ENCODE measurements around the gene CD38.

CD38 gene

DNA sequence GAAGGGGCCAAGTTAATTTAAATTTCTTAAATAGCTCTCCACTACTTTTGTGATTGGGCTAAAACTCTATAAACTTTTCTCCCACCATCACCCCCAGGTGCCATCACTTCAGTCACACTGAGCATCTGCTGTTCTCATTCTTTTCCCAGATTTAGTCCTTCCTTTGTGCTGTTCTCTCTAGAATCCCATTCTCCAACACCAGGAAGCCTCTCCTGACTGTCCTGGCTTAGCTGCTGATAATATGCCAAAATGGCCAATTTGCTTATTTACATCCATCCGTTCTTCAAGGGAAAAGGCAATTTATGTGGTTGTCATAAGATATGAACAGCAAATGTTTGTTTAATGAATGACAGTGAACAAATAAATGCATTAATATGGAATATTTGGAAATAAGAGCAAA is 116.3 kb downstream of the CD38 start:
- Mint-ChIP-seq H3K36me3 (no peaks in the 10 kb centered on the region), H3K4me3 (no peak overlapping the region), H3K9me3 (no peaks in the 10 kb centered on the region), H3K27ac (no peak overlapping the region), H3K4me1 (no peaks in the 10 kb centered on the region), H3K27me3 (peaks cover 45% of the 10 kb centered on the region)
- DNase-seq = no peak
- CTCF ChIA-PET = no interaction called here

DNA sequence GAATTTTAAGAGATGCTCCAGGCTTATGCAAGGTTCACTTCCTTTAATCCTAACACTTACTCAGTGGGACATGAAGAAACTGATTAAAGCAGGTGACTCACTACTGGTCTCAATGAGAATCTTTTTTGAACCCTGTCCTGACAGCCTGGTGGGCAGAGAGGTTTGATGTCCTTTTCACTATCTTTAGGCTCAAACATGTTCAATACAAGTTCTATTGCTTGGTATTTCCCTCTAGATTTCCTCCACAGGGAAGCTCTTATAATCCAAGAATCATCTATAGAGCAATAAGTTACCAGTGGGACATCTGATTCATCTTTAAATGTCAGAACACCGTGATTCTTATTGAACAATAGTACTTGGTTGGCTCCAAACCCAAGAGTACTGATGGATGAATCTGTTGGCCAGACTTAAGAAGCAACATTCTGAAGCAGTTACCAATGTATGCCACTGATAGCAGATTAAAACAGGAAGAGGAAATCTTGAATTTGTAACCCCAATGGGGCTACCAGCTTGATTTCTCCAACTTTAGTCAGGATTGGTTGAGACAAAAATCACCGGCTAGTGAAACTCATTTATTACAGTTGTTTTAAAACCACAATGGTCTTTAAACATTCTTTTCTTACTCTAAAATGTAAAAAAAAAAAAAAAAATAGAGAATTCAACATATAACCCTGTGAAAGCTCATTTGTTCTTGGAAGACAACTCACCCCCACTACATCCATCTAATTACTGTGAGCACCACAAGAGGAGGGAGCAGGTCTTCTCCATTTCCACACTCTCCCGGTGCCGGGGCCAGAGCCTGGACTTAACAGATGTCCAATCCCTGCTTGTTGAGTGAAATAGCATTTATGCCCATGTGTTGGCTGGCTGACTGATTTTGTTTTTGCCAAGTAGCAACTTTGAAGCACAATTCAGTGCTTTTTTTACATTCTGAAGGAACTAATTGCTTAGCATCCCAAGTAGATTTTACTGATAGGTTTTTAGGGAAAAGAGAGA is 117.1 kb downstream of the CD38 start:
- H3K27ac Mint-ChIP-seq = no peak overlapping the region
- H3K4me3 Mint-ChIP-seq = no peak overlapping the region
- no peaks in the 10 kb centered on the region for H3K9me3 Mint-ChIP-seq
- H3K4me1 Mint-ChIP-seq = no peaks in the 10 kb centered on the region
- DNase-seq = no peak
- peaks cover 41% of the 10 kb centered on the region for H3K27me3 Mint-ChIP-seq
- CTCF ChIA-PET = no interaction called here
- no peaks in the 10 kb centered on the region for H3K36me3 Mint-ChIP-seq

DNA sequence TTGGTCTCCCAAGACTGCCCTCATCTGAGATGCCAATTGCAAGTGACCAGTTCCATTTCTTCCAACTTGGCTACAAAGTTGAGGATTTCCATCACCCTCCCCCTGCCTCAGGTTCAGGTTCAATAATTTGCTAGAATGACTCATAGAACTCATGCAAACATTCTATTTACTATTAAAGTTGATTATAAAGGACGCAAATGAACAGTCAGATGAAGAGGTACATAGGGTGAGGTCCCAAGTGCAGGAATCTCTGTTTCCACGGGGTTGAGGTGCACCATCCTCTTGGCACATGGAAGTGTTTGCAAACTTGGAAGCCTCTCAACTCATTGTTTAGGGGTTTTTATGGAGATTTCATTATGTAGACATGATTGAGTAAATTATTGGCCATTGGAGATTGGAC is 119.4 kb downstream of the CD38 start:
- H3K4me3 Mint-ChIP-seq = no peak overlapping the region
- CTCF ChIA-PET = interaction anchor here (2.0 kb wide), 1 partner anchor 15 kb away, joined by 7 read pairs; no protein-coding TSS in a partner anchor
- no peaks in the 10 kb centered on the region for H3K36me3 Mint-ChIP-seq
- peaks cover 42% of the 10 kb centered on the region for H3K27me3 Mint-ChIP-seq
- no peak for DNase-seq
- no peaks in the 10 kb centered on the region for H3K4me1 Mint-ChIP-seq
- H3K27ac Mint-ChIP-seq = no peak overlapping the region
- H3K9me3 Mint-ChIP-seq = no peaks in the 10 kb centered on the region

DNA sequence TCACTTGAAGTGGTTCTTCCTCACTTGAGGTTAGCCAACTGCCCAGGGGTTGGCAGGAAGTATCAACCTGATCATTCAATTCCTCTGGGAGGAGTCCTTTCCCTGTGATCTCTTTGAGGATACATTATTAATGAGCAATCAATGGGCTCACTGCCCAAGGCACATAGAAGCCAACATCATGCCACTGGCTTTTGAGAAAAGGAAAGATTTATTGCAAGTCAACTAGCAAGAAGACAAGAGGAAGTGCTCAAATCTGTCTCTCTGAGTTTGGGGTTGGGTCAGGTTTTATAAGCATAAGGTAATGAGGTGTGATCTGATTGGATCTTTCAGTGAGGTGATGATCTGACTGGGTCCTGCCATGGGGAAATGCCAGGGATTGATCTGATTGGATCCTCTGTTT is 120.8 kb downstream of the CD38 start:
- no peaks in the 10 kb centered on the region for H3K36me3 Mint-ChIP-seq
- CTCF ChIA-PET = interaction anchor here (2.0 kb wide), 1 partner anchor 16 kb away, joined by 7 read pairs; no protein-coding TSS in a partner anchor
- no peak overlapping the region for H3K4me3 Mint-ChIP-seq
- H3K27me3 Mint-ChIP-seq = peaks cover 38% of the 10 kb centered on the region
- H3K4me1 Mint-ChIP-seq = no peaks in the 10 kb centered on the region
- H3K27ac Mint-ChIP-seq = no peak overlapping the region
- no peak for DNase-seq
- H3K9me3 Mint-ChIP-seq = no peaks in the 10 kb centered on the region

DNA sequence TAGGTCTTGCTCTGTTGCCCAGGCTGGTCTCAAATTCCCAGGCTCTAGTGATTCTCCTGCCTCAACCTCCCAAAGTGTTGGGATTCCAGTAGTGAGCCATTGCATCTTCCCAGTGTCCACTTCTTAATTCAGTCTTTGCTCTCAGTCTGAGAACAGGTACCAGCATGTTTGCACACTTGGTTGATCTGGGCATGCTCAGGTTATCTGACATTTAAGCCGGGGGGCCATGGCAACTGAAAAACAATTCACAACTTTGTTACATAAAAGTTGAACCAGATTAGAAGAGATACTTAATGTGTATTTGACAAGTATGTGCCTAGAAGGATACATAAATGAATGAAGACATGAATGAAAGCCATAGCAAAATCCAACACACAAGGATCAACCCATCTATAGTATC is 121.4 kb downstream of the CD38 start:
- CTCF ChIA-PET = interaction anchor here (0.7 kb wide), 1 partner anchor 94 kb away, joined by 3 read pairs; no protein-coding TSS in a partner anchor
- peaks cover 39% of the 10 kb centered on the region for H3K27me3 Mint-ChIP-seq

DNA sequence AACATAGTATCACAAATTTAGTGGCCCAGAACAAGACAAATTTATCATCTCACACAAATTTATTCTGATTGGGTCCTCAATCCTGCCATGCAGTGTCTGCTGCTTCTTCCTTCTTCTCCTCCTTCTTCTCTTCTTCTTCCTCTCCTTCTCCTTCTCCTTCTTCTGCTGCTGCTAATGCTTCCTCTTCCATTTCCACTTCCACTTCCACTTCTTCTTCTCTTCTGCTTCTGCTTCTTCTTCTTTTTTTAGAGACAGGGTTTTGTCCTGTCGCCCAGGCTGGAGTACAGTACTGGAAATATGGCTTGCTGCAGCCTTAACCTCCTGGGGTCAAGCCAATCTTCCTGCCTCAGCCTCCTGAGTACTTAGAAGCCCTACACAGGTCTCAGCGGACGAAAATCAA is 122.9 kb downstream of the CD38 start:
- no peak for DNase-seq
- Mint-ChIP-seq H3K27ac (no peak overlapping the region), H3K9me3 (no peaks in the 10 kb centered on the region), H3K36me3 (no peaks in the 10 kb centered on the region), H3K27me3 (peaks cover 47% of the 10 kb centered on the region), H3K4me1 (no peaks in the 10 kb centered on the region), H3K4me3 (no peak overlapping the region)
- CTCF ChIA-PET = interaction anchor here (1.0 to 1.3 kb wide), 2 partner anchors 17 to 55 kb away, joined by 3 to 4 read pairs; no protein-coding TSS in a partner anchor

More for the DNA sequence above, 121.4 kb downstream of the CD38 start:
- no peak overlapping the region for H3K27ac Mint-ChIP-seq
- H3K36me3 Mint-ChIP-seq = no peaks in the 10 kb centered on the region
- no peak overlapping the region for H3K4me3 Mint-ChIP-seq
- H3K9me3 Mint-ChIP-seq = no peaks in the 10 kb centered on the region
- H3K4me1 Mint-ChIP-seq = no peaks in the 10 kb centered on the region
- no peak for DNase-seq

DNA sequence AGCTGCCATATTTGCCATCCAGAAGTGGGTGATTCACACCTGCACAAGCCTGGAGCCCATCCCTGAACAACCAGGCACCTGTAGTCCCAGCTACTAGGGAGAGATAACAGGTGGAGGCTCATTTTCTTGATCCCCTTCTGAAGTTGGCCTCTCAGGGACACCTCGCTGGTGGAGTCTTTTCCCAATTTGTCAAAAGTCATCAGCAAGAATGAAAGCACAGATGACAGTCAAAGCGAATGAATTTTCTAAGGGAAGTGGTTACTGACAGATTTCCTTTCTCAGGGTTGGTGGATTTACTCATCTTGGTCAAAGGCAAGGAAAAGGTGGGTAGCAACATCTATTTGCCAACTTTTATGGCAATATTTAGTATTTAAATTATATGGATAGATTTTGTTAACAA is 123.9 kb downstream of the CD38 start:
- Mint-ChIP-seq H3K27ac (no peak overlapping the region), H3K4me1 (no peaks in the 10 kb centered on the region), H3K27me3 (peaks cover 38% of the 10 kb centered on the region), H3K4me3 (no peak overlapping the region), H3K9me3 (no peaks in the 10 kb centered on the region), H3K36me3 (no peaks in the 10 kb centered on the region)
- DNase-seq = no peak
- CTCF ChIA-PET = interaction anchor here (1.3 kb wide), 1 partner anchor 54 kb away, joined by 4 read pairs; no protein-coding TSS in a partner anchor

DNA sequence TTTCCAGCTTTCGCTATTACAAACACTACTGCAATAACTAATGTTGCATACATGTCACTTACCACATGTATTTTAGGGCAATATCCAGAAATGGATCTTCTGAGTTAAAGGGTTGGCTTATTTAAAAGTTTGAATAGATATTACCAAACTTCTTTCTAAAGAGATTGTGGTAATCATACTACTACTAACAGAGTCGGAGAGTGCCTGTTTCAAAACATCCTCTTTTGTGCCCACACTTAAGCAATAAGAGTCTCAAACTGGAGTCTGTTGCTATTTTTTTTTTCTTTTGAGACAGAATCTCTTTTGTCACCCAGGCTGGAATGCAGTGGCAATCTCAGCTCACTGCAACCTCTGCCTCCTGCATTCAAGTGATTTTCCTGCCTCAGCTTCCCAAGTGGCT is 124.6 kb downstream of the CD38 start:
- no peak overlapping the region for H3K4me3 Mint-ChIP-seq
- H3K36me3 Mint-ChIP-seq = no peaks in the 10 kb centered on the region
- DNase-seq = no peak
- no peaks in the 10 kb centered on the region for H3K4me1 Mint-ChIP-seq
- CTCF ChIA-PET = interaction anchor here (1.0 kb wide), 1 partner anchor 20 kb away, joined by 4 read pairs; no protein-coding TSS in a partner anchor
- H3K27me3 Mint-ChIP-seq = peaks cover 36% of the 10 kb centered on the region
- H3K9me3 Mint-ChIP-seq = no peaks in the 10 kb centered on the region
- no peak overlapping the region for H3K27ac Mint-ChIP-seq

Data from activated naive CD4-positive, alpha-beta T cell treated with anti-CD3 and anti-CD28 coated beads, Interleukin-2, amount 10 ng/mL, durations not matched to agents 7 days and 5 days (primary cell).